ENCODE measurements around the gene TMEM108. TPM values are rescaled to one million over a fixed set of nuclear protein-coding genes. Genes with fewer than 3 reads are reported as not detected.

The TMEM108 gene
- total RNA-seq, 2 donors from 2014 or later: 1.6 TPM; not detected in 1

DNA sequence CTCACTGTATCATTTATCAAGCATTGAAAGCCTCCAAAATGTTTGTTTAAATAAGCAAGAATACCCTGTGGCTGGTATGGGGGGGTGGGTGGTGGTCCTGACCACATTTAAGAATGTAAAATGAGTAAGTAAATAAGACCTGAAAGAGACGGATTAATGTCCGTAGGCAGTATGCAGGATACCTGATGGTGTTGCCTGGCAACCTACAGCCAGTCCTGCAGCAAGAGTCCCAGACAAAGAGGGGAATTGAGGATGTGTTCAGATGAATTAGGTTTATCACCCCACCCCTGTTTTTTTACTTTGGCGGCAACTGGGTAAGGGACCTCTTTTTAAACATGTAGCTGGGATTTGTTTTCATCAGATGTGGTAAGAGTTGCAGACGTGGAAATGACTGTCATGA, 261.9 kb downstream of the TMEM108 start:
- ATAC-seq (no peak), DNase-seq (no peak)
- Histone ChIP-seq H3K9me3 (no peaks in the 10 kb centered on the region), H3K27ac (no peak overlapping the region), H3K27me3 (no peaks in the 10 kb centered on the region), H3K4me1 (no peaks in the 10 kb centered on the region), H3K4me3 (no peak overlapping the region), H3K36me3 (replicated peaks in 1 of 2; ENCODE audit: insufficient read depth in 1 of 2, low read depth in 2 of 2) (no peaks in the 10 kb centered on the region)
- intact Hi-C loops (cut with DNase I): no loop called here
- TF ChIP-seq POLR2A (IDR thresholded peaks at IDR 0.05): no peak
- TF ChIP-seq, protein P1, sequence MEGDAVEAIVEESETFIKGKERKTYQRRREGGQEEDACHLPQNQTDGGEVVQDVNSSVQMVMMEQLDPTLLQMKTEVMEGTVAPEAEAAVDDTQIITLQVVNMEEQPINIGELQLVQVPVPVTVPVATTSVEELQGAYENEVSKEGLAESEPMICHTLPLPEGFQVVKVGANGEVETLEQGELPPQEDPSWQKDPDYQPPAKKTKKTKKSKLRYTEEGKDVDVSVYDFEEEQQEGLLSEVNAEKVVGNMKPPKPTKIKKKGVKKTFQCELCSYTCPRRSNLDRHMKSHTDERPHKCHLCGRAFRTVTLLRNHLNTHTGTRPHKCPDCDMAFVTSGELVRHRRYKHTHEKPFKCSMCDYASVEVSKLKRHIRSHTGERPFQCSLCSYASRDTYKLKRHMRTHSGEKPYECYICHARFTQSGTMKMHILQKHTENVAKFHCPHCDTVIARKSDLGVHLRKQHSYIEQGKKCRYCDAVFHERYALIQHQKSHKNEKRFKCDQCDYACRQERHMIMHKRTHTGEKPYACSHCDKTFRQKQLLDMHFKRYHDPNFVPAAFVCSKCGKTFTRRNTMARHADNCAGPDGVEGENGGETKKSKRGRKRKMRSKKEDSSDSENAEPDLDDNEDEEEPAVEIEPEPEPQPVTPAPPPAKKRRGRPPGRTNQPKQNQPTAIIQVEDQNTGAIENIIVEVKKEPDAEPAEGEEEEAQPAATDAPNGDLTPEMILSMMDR (IDR thresholded peaks at IDR 0.05): no peak
- 50 to 58% methylated on average over 4 of the region's 4 CpGs for WGBS, 2 donors

DNA sequence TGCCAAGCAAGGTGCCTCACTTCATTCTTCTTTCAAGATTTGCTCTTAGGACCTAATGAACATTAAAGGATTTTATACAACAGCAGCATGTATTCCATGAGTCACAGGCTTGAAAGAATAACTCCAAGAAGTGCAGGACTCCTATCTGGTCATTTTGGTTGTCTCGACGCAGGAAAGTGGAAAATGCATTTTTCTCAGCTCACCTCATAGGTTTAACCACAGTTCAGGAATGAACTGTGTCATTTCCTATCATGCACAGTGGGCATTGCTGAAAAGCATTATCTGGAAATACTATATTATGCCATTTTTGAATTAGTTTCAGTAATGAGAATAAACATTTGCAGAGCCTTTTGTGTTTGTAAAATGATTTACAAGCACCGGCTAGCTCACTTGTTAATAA, 263.0 kb downstream of the TMEM108 start:
- no peak for DNase-seq

DNA sequence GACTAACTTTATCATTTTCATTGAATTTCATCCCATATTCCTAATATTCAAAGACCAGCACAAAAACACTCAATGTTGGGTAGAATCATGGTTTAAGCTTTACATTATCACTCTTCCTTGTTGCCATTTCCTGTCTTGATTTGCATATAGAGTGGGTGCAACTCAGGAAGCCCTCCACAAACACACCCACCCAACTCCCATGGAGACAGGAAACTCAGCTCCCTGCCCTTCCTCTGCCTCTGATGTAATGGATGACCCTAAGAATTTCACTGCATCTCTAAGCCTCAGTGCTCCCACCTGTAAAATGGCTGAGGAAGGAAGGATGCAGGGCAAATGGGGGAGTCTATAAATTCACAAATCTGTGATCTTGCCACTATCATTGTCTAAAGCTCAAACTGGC, 263.5 kb downstream of the TMEM108 start:
- TF ChIP-seq, protein P1 (IDR thresholded peaks at IDR 0.05): no peak
- TF ChIP-seq POLR2A (IDR thresholded peaks at IDR 0.05): no peak
- no peaks in the 10 kb centered on the region for H3K4me1 ChIP-seq
- ATAC-seq (no peak), DNase-seq (no peak)
- no peaks in the 10 kb centered on the region for H3K27me3 ChIP-seq
- no peak overlapping the region for H3K27ac ChIP-seq
- H3K4me3 ChIP-seq: no peak overlapping the region
- H3K36me3 ChIP-seq (replicated peaks in 1 of 2; ENCODE audit: insufficient read depth in 1 of 2, low read depth in 2 of 2): no peaks in the 10 kb centered on the region
- H3K9me3 ChIP-seq: no peaks in the 10 kb centered on the region
- intact Hi-C loops (cut with DNase I): no loop called here

More for the DNA sequence above, 263.0 kb downstream of the TMEM108 start:
- Histone ChIP-seq H3K4me3 (no peak overlapping the region), H3K27me3 (no peaks in the 10 kb centered on the region), H3K36me3 (replicated peaks in 1 of 2; ENCODE audit: insufficient read depth in 1 of 2, low read depth in 2 of 2) (no peaks in the 10 kb centered on the region), H3K9me3 (no peaks in the 10 kb centered on the region), H3K27ac (no peak overlapping the region), H3K4me1 (no peaks in the 10 kb centered on the region)
- TF ChIP-seq, protein P1 (IDR thresholded peaks at IDR 0.05): no peak
- TF ChIP-seq POLR2A (IDR thresholded peaks at IDR 0.05): no peak
- WGBS, 2 donors: 49 to 64% methylated on average over 3 of the region's 3 CpGs
- ATAC-seq: no peak
- intact Hi-C loops (cut with DNase I): no loop called here

DNA sequence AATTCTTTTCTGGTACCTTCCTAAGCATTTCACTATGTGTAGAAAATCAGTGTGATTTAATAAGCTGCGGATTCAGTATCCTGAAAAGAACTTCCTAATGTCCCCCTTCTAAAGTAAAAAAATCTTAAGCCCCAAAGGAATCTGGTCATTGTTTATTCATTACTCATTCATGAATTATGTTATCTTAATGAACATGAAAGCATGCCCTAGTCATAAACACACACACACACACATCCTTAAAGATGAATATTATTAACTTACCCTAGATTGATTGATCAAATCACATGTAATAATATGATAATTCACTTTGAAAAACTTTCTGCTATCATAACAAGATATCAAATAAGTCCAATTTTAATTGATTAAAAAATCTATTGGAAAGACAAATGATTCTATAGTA, 265.2 kb downstream of the TMEM108 start:
- TF ChIP-seq, protein P1 (IDR thresholded peaks at IDR 0.05): no peak
- TF ChIP-seq POLR2A (IDR thresholded peaks at IDR 0.05): no peak
- WGBS, 2 donors: 76 to 81% methylated on average over 1 of the region's 1 CpG
- DNase-seq: no peak
- intact Hi-C loops (cut with DNase I): no loop called here
- no peak for ATAC-seq
- Histone ChIP-seq H3K27ac (no peak overlapping the region), H3K27me3 (no peaks in the 10 kb centered on the region), H3K9me3 (no peaks in the 10 kb centered on the region), H3K4me3 (no peak overlapping the region), H3K4me1 (no peaks in the 10 kb centered on the region), H3K36me3 (replicated peaks in 1 of 2; ENCODE audit: insufficient read depth in 1 of 2, low read depth in 2 of 2) (no peaks in the 10 kb centered on the region)

DNA sequence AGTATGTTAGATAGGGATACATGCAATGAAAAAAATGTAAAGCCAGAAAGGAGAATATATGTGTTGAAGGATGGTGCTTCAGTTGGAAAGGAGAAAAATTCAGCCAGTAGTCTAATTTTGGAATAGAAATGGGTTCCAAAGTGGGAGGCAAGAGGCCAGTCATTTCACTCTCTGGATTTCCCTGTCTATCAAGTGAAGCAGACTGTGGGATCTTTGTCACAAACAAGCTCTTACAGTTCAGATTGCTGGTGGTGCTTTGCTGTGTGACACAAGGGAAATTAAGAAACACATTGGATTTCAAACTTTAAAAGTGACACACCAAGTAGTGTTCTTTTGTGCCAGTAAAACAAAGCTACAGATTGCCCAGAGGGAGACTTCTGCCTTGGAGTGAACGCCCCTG, 279.7 kb downstream of the TMEM108 start:
- TF ChIP-seq, protein P1 (IDR thresholded peaks at IDR 0.05): no peak
- no peak for TF ChIP-seq POLR2A (IDR thresholded peaks at IDR 0.05)
- DNase-seq (no peak), ATAC-seq (no peak)
- no peaks in the 10 kb centered on the region for H3K27me3 ChIP-seq
- intact Hi-C loops (cut with DNase I): no loop called here
- peaks cover 0 to 5% (median 0%) of the 10 kb centered on the region in 3 donors for H3K9me3 ChIP-seq
- H3K36me3 ChIP-seq (replicated peaks in 1 of 2; ENCODE audit: insufficient read depth in 1 of 2, low read depth in 2 of 2): no peaks in the 10 kb centered on the region
- WGBS, 2 donors: 36 to 58% methylated on average over 1 of the region's 1 CpG
- H3K4me1 ChIP-seq: no peaks in the 10 kb centered on the region
- H3K4me3 ChIP-seq: no peak overlapping the region
- no peak overlapping the region for H3K27ac ChIP-seq

All from body of pancreas (tissue), 4 donors.